HG02852 (cell line): Measurements from ENCODE around the gene GLRX.
A peak's percentile ranks its signal among the peaks of the same experiment; 100 is the strongest.

ENCODE experiments used
- ATAC-seq: cut with Tn5 transposase; IDR thresholded peaks from one replicate; pipeline ENCODE4 v1.9.1; 2021; ENCODE audit warnings: mild to moderate bottlenecking, moderate library complexity; ENCODE audit not compliant: unreplicated experiment

Gene GLRX

GRCh38 chr5:95810305-95811125 is 12.0 kb downstream of the GLRX start:
- ATAC-seq: no peak

- no peak for ATAC-seq
These were observed 13.0 kb downstream of the GLRX start for GRCh38 chr5:95809414-95809960.

- peak; percentile 99 for ATAC-seq
These were observed 13.7 kb downstream of the GLRX start for GRCh38 chr5:95808686-95809413.

GRCh38 chr5:95808013-95808685 is 14.4 kb downstream of the GLRX start:
- peak; percentile 8 for ATAC-seq

- no peak for ATAC-seq
These were observed 15.8 kb downstream of the GLRX start for GRCh38 chr5:95806687-95807086.

GRCh38 chr5:95804736-95805539 is 17.6 kb downstream of the GLRX start:
- no peak for ATAC-seq

DNA sequence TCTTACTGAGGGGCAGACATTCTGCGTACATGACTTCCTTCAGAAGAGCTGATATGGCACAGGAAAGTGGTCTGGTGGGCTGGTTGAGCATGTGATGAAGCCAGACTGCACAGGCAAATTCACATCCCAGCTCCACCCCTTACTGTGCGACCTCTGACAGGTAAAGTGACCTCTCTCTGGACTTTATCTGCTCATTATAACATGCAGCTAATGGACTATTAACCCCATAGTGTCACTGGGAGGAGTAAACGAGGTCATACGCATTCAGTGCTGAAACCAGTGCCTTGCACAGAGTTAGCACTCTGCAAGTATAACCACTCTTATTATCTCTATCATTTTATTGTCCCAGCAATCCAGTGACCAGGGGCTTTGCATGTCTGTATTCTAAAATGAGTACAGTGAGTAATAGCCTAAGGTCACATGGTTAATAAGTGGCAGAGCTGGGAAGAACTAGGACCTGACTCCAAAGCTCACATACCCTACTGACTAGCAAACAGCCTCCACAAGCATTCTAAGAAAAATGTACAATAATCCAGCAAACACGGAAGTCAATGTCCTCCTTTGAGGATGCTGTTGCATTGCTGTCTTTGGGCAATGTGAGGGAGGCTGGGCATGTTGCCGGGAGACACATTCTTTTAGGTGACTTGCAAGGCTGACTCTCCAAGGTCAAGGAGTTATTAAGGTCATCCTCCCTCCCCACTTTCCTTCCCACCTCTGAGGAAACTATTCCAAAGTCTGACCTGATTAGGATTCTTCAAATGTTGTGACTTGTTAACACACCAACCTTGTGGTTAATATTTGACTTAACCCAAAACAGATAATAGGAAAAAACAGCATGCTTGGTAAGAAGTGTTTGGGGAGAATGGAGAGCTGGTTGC is 19.0 kb downstream of the GLRX start:
- no peak for ATAC-seq

GRCh38 chr5:95801961-95802360 is 20.6 kb downstream of the GLRX start:
- no peak for ATAC-seq

- no peak for ATAC-seq
These were observed 21.0 kb downstream of the GLRX start for GRCh38 chr5:95801532-95801931.

DNA sequence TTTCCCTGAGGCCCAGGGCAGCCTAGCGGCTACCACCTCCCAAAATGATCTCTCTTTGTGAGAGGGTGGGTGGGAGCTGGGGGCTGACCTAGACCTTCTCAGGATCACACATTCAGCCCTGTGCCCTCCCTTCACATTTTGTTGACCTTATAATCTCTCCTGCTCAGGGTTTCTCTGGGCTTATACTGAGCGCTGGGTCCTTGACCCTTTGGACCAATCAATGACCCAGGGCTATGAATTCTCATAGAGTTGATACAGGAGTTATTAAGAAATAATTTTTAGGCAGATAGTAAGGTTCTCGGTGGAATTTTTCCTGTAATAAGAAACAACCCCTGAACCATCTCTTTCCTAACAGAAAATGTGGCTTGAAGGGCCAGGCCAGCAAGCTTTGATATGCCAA is 22.0 kb downstream of the GLRX start:
- ATAC-seq: no peak

DNA sequence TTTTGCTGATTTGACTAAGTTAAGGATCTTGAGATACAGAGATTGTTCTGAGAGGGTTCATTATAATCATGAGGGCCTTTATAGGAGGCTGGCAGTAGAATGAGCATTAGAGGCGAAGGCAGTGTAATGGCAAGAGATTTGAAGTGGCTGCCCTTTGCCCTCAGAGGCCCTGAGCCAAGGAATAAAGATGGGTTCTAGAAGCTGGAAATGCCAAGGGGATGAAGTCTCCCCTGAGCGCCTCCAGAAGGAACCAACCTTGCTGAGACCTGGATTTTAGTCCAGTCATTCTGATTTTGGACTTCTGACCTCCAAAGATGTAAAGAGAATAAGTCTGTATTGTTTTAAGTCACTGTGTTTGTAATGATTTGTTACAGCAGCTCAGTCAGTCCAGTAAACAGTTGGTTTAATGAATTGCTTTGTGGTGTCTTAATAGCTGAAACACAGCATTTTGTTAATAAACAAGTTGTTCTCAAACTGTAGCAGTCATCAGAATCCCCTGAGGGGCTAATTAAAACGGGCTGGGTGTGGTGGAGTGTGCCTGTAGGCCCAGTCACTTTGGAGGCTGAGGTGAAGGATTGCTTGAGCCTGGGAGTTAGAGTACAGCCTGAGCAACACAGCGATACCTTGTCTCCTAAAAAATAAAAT is 23.2 kb downstream of the GLRX start:
- ATAC-seq: no peak

- ATAC-seq: no peak
These were observed 24.0 kb downstream of the GLRX start for GRCh38 chr5:95798545-95798944.

DNA sequence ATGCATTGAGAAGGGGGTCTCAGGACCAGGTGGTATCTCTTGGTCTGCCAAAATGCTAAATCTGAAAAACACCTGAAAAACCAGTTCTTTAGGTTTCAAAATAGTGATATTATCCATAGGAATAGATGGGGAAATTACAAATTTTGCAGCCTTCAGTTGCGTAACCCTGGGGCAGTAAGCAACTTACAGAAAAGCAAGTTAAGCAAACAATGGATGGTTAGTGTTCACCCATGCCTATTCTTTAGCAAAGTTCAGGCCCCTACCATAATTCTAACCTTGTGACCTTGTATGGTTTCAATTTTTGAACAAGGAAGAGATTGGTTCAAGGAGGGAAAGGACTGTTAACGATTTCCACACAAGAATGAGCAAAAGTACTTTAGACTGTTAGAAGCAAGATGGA is 24.5 kb downstream of the GLRX start:
- ATAC-seq: no peak

- no peak for ATAC-seq
These were observed 25.2 kb downstream of the GLRX start for GRCh38 chr5:95797301-95797700.

GRCh38 chr5:95794070-95794516 is 28.4 kb downstream of the GLRX start:
- ATAC-seq: no peak

DNA sequence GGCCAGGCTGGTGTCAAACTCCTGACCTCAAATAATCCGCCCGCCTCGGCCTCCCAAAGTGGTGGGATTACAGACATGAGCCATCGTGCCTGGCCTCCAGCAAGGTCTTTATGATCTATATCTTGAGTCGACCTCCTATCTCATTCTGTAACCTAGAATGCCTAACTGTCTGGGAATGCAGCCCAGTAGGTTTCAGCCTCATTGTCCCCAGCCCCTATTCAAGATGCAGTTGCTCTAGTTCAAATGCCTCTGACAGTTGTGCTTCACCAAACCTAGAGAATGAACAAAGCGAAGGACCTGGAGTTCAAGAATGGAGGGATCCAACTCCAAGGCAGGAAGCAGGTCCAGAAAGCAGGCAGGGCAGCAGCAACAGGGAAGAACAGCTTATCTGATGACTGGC is 30.8 kb downstream of the GLRX start:
- no peak for ATAC-seq

GRCh38 chr5:95788493-95788892 is 34.0 kb downstream of the GLRX start:
- ATAC-seq: no peak

DNA sequence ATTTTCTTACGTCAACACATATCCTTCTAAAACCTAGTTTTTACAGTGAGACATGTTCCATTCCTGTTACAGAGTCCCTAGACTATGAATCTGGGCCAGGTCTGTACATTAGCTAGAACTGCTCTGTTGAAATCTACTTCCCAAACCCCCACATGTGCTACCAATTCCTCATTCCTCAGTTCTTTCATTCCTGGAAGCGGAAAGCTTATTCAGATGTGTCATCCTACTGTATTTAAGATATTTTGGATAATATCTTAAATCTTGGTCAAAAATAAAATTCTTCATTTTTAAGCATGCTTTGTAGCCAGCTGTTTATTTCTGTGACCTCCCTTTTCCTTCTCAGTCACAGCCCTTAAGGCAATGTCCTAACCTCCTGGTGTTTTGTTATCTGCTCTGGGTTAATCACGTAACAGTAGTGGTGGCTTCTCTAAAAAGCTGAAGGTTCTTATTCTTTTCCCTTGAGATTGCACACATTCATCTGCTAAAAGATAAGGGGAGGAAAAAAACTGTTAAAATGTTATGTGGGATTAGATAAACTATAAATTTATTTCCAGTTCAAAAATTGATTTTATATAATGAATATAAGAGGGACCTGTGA is 35.6 kb downstream of the GLRX start:
- ATAC-seq: no peak
